ENCODE results near the gene MINK1. TPM values are rescaled to one million over a fixed set of nuclear protein-coding genes. Genes with fewer than 3 reads are reported as not detected.
A peak's percentile ranks its signal among the peaks of the same experiment; 100 is the strongest.
"Not testable (repeated sequence)": the region's sequence is repeated elsewhere in the genome, so short reads cannot be mapped to it uniquely, and the experiment has no call there.

The MINK1 gene
- total and polyA plus RNA-seq, 2 of the 8 experiments (the other 6 are each of a cell fraction or from before 2014, with no cell fraction given): 26.9 to 77.7 TPM

GRCh38 chr17:4857347-4857746, 24.2 kb downstream of the MINK1 start:
- Histone ChIP-seq H2BK20ac (ENCODE audit: low read length) (peak overlapping the region; percentile 97), H3K4me2 (ENCODE audit: insufficient read depth in 1 of 2, low read depth in 2 of 2, low read length in 2 of 2) (peak overlapping the region; percentile 51 to 54), H2BK15ac (ENCODE audit: low read length) (peak overlapping the region; percentile 95), H2BK12ac (ENCODE audit: low read depth, low read length) (peak overlapping the region; percentile 91; the same call in 1 of the 2 replicates), H2BK120ac (replicated peaks; ENCODE audit: low read depth, low read length) (peak overlapping the region; percentile 61), H4K91ac (replicated peaks; ENCODE audit: insufficient read length, low read length) (peak overlapping the region; percentile 79), H2BK5ac (ENCODE audit: low read depth, low read length) (peak overlapping the region; percentile 95; the same call in 1 of the 2 replicates), H3K18ac (ENCODE audit: extremely low read depth, low read length) (peak overlapping the region; percentile 62; the same call in 1 of the 2 replicates), H2AK5ac (ENCODE audit: low read depth, low read length) (peak overlapping the region; percentile 93; the same call in 1 of the 2 replicates), H3K4ac (replicated peaks; ENCODE audit: insufficient read length, low read depth, low read length) (peak overlapping the region; percentile 97), H3K79me1 (ENCODE audit: low read depth, low read length) (peaks cover 12% of the 10 kb centered on the region), H3K79me2 (ENCODE audit: control insufficient read depth in 1 of 2, insufficient read depth in 2 of 2, low read length in 2 of 2) (peaks cover 0 to 37% of the 10 kb centered on the region in 2 experiments; a peak in 2 of 4 replicates), H3K4me1 (replicated peaks in 1 of 4; ENCODE audit: control insufficient read depth in 3 of 4, insufficient read depth in 4 of 4, low read length in 3 of 4) (peaks cover 26 to 46% (median 38%) of the 10 kb centered on the region in 4 experiments)
- DNase-seq (ENCODE audit: low read depth in 1 of 2, low spot score in 2 of 2); H4K20me1 ChIP-seq (replicated peaks in 1 of 2; ENCODE audit: control insufficient read depth in 1 of 2, insufficient read depth in 2 of 2, low read length in 2 of 2); H4K5ac ChIP-seq (ENCODE audit: insufficient read length, low read depth, low read length); H2AFZ ChIP-seq (ENCODE audit: low read length); H3K36me3 ChIP-seq (ENCODE audit: control insufficient read depth in 2 of 4, insufficient read depth in 4 of 4, low read length in 3 of 4); H3K56ac ChIP-seq (replicated peaks; ENCODE audit: insufficient read length, low read depth, low read length); H3K9me3 ChIP-seq (ENCODE audit: insufficient read depth in 2 of 2, low read depth in 1 of 2, low read length in 1 of 2); H3K14ac ChIP-seq (ENCODE audit: insufficient read length); FAIRE-seq; H4K8ac ChIP-seq (ENCODE audit: extremely low read depth, insufficient read depth, low read length); H3K9ac ChIP-seq (replicated peaks in 1 of 4; ENCODE audit: extremely low read depth in 1 of 4, low read depth in 3 of 4, low read length in 3 of 4); H3K27ac ChIP-seq (ENCODE audit: low read depth, low read length); H3K4me3 ChIP-seq (ENCODE audit: extremely low read depth in 1 of 4, insufficient read depth in 2 of 4, low read depth in 3 of 4, low read length in 4 of 4); H3K27me3 ChIP-seq (replicated peaks in 1 of 4; ENCODE audit: control insufficient read depth in 3 of 4, extremely low read depth in 1 of 4, insufficient read depth in 3 of 4, low read length in 3 of 4); H3K23ac ChIP-seq (ENCODE audit: insufficient read length); H3K23me2 ChIP-seq (ENCODE audit: low read depth, low read length): not testable (repeated sequence)
- CTCF ChIA-PET (ENCODE audit: partially characterized antibody): interaction anchor here (0.7 to 3.5 kb wide), 12 partner anchors 10 to 291 kb away, joined by 3 to 15 read pairs (median 4); no protein-coding TSS in a partner anchor
- 72% methylated on average over 7 of the region's 7 CpGs; no CpG with 5 or more reads in 1 of the 2 experiments for WGBS, 2 experiments (ENCODE audit: extremely low coverage in 1 of 2, insufficient coverage in 1 of 2, insufficient read length in 1 of 2, insufficient replicate concordance in 2 of 2, low coverage in 1 of 2, low lambda C conversion rate in 2 of 2, missing lambda C conversion rate in 1 of 2)
- POLR2A ChIA-PET (ENCODE audit: partially characterized antibody): interaction anchor here (0.7 to 2.8 kb wide), 10 partner anchors 7 to 492 kb away, joined by 3 to 15 read pairs (median 3); partner anchors contain the start of gene PFN1
